NB4 (cell line): ENCODE results near the gene CDH4.
A peak's percentile ranks its signal among the peaks of the same experiment; 100 is the strongest.

Source experiments
- DNase-seq: peaks from one replicate; pipeline ENCODE4 v3.0.0; 2010; ENCODE audit warnings: low read depth
- H3K4me3 ChIP-seq: one replicate; pipeline ENCODE4 v1.5.1; 2011; ENCODE audit warnings: mild to moderate bottlenecking, low read depth, low read length, moderate library complexity
- CTCF ChIP-seq: IDR thresholded peaks from one replicate; pipeline ENCODE4 v1.5.1; 2012; ENCODE audit warnings: low read depth, low read length
- MAX ChIP-seq: IDR thresholded peaks from 2 replicates; pipeline ENCODE4 v1.6.1; 2011; ENCODE audit warnings: low read depth, low read length
- MYC ChIP-seq: IDR thresholded peaks from 2 replicates; pipeline ENCODE4 v1.6.1; 2011; ENCODE audit warnings: low read depth, low read length
- POLR2A ChIP-seq: IDR thresholded peaks from 2 replicates; pipeline ENCODE4 v1.6.1; 2011; ENCODE audit warnings: mild to moderate bottlenecking; ENCODE audit not compliant: insufficient read length; ENCODE audit errors: extremely low read depth

The CDH4 gene

GRCh38 chr20:61776491-61777075, 524.5 kb downstream of the CDH4 start:
- H3K4me3 ChIP-seq: no peak overlapping the region
- TF ChIP-seq CTCF (no peak), MYC (no peak), POLR2A (no peak)
- no peak for DNase-seq

- DNase-seq: no peak
- TF ChIP-seq MAX (peak; percentile 43; the same call in 1 of the 2 replicates), CTCF (no peak)
- no peak overlapping the region for H3K4me3 ChIP-seq
Measured at GRCh38 chr20:61777773-61778494, 525.9 kb downstream of the CDH4 start.

- no peak for DNase-seq
- TF ChIP-seq CTCF (no peak), MYC (no peak), MAX (no peak), POLR2A (no peak)
- no peak overlapping the region for H3K4me3 ChIP-seq
Measured at GRCh38 chr20:61778495-61778863, 526.4 kb downstream of the CDH4 start.

- no peak for TF ChIP-seq MAX
- TF ChIP-seq CTCF: no peak
- TF ChIP-seq POLR2A: no peak
- no peak for TF ChIP-seq MYC
- no peak overlapping the region for H3K4me3 ChIP-seq
- no peak for DNase-seq
Measured at GRCh38 chr20:61779176-61779965, 527.3 kb downstream of the CDH4 start.

- no peak for DNase-seq
- TF ChIP-seq CTCF (no peak), MAX (no peak), MYC (no peak), POLR2A (no peak)
- no peak overlapping the region for H3K4me3 ChIP-seq
Measured at GRCh38 chr20:61780066-61780465, 528.0 kb downstream of the CDH4 start.
